Inferior parietal cortex (tissue), 1 donor: ENCODE measurements around the gene MAP4K3.
"Not testable (repeated sequence)": the region's sequence is repeated elsewhere in the genome, so short reads cannot be mapped to it uniquely, and the experiment has no call there.

Source experiments
- DNase-seq: peaks from one replicate; pipeline ENCODE4 v3.0.0-alpha.2; 2016; ENCODE audit errors: extremely low spot score

The MAP4K3 gene

GRCh38 chr2:39373181-39373802 is 63.8 kb downstream of the MAP4K3 start:
- no peak for DNase-seq

DNA sequence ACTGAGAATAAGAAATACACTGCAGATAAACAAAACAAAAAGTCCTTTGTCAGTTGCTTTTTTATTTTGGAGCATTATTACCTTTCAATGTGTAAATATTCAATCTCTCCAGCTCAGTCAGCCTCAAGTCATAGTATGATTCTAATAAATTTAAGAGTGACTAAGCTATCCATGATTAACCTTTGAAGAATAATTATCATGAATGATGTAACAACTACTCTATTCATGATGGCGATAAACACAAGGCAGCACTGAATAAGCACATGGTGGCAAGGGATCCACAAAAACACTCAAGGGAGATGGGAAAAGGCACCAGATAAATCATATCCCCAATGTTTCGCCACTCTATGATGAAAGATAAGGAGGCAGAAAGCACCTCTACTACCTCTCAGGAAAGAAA is 67.0 kb downstream of the MAP4K3 start:
- no peak for DNase-seq

DNA sequence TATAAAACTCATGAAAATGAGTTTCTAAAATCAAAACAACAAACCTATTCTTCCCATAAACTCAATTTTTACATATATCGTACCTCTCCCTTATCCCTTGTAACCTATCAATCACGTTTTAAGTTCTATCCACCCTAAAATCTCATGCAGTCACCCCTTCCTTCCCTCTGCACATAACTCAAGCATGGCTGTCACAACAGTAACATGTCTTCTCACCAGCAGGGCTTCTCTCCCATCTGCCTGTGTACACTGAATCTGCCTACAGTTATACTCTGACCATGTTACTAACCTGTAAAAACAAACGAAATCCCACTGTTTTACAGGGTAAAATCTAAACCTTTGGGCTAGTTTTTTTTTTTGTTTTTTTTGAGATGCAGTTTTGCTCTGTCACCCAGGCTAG is 68.2 kb downstream of the MAP4K3 start:
- no peak for DNase-seq

DNA sequence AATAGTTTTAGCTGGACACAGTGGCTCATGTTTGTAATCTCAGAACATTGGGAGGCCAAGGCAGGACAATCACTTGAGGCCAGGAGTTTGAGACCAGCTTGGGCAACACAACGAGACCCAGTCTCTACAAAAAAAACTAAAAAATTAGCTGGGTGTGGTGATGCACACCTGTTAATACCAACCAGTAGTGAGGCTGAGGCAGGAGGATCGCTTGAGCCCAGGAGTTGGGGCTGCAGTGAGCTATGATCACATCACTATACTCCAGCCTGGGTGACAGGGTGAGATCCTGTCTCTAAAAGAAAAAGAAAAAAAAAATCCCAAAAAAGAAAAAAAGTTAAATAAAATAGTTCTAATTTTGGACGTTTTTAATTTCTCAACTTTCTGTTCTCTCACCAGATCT is 68.7 kb downstream of the MAP4K3 start:
- no peak for DNase-seq

- DNase-seq: no peak
These were observed 74.5 kb downstream of the MAP4K3 start for GRCh38 chr2:39362595-39362994.

DNA sequence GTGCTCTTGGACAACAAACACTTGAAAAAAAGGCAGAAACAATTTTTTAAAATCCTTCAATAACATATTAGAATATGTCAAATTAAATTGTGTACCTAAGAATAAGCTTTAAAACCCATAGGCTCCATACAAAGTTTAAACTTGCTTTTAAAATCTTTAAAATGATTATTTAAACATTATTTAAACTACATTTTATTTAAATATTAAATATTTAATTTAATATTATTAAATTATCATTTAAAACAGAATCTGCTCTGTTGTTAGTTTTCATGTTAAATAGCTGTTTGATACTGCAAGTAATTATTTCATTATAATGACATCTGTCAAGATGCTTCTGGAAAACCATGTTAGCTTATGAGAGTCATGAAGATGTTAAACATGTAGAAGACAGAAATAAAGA is 75.6 kb downstream of the MAP4K3 start:
- no peak for DNase-seq

- DNase-seq: not testable (repeated sequence)
These were observed 76.7 kb downstream of the MAP4K3 start for GRCh38 chr2:39360342-39360741.

DNA sequence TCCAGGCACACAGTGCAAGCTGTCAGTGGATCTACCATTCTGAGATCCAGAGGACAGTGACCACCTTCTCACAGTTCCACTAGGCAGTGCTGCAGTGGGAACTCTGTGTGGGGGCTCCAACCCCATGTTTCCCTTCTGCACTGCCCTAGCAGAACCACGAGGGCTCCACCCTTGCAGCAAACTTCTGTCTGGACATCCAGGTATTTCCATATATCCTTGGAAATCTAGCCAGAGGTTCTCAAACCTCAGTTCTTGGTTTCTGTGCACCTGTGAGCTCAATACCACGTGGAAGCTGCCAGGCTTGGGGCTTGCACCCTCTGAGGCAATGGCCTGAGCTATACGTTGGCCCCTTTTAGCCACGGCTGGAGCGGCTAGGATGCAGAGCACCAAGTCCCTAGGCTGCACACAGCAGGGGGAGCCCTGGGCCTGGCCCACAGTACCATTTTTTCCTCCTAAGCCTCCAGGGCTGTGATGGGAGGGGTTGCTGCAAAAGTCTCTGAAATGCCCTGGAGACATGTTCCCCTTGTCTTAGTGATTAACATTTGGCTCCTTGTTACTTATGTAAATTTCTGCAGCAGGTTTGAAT is 77.5 kb downstream of the MAP4K3 start:
- no peak for DNase-seq

DNA sequence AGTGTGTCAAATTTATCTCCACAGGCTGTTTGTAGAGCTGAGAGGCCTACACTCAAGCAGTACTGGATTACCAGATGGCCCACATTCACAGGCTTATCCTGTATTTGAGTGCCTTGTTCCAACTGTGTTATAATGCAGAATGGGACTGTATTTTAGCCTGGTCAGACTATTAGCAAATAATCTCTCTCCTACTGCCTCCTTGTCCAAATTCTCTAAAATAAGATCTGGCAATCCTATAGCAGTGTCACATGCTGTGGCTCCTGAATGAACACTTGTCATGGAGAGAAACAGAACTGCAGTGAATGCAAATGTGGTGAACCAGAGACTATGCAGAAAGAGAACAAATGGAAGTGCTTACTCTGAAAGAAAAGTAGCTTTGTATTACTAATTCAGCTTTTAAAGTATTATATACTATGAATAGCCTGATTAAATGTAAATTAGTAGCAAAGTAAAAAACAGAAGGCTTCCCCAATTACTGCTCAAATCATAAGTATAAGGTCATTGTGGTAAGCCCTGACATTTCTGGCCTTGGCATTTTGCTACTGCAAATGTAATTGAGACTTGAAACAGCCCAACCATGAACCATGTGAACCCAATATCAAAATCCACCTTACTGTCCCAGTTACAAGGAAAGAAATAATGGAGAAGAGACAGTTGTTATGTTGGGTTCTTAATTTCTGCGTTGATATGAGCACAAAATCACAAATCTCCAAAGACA is 80.0 kb downstream of the MAP4K3 start:
- DNase-seq: peak; percentile 38

DNA sequence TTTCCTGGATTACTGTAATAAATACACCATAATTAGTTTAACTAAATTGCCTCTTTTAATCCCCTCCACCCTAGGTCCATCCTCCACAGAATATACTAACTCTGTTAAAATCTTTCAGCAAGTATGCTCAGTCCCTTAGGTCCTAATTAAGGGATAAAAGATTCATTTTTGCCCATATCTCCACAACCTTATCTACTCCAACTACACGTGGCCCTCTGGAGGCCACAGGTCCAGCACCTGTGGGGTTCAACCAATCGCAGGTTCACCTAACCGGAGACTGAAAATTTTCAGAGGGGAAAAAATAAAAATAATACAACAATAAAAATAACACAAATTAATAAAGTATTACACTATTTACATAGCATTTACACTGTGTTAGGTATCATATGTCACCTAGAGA is 86.4 kb downstream of the MAP4K3 start:
- DNase-seq: no peak

DNA sequence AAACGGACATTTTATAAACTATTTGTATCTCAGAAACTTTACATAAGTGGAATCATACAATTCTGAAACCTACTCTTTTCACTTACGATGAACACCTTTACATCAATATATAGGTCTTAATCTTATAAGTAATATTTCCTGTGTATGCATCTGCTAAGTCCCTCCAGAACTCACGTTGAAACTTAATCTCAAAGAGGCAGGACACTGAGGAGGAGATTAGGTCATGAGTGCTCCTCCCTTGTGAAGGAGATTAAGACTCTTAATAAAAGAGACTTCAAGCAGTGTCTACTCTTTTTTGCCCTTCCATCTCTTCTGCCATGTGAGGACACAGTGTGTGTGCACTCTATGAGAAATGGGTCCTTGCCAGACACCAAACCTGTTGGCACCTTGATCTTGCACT is 98.6 kb downstream of the MAP4K3 start:
- no peak for DNase-seq

GRCh38 chr2:39335930-39336329 is 101.2 kb downstream of the MAP4K3 start:
- no peak for DNase-seq

DNA sequence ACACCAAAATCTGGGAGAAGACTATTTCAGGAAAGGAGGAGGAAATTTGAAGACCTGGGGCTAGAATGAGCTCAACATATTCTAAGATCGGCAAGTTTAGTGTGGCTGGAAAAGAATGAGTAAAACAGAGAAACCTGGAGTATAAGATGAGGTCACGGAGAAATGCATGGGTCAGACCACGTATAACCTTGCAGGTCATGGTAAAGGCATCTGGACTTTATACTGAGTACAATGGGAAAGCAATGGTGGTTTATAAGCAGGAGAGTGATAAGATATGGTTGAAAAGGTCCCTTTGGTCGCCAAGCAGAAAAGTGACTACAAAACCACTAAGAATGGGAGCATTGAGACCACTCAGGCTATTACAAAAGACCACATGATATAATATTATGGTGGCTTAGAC is 102.1 kb downstream of the MAP4K3 start:
- DNase-seq: no peak

DNA sequence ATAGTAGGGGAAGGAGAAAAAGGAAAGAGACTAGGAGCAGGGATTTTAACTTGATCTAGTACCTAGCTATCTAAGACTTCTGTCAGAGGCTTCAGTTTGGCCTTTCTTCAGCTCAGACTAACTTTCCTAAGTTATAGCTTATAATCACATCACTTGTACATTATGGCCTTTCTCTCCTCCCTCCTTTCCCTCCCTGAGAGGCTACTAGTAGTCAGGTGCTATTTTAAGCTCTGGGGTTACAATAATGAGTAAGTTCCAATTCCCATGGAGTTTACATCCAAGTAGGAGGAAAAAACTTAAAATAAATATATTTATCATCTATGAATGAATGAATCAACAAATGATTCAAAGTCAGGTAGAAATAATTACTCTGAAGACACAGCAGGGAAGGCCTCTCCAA is 102.6 kb downstream of the MAP4K3 start:
- DNase-seq: no peak

GRCh38 chr2:39326644-39327043 is 110.4 kb downstream of the MAP4K3 start:
- DNase-seq: no peak

DNA sequence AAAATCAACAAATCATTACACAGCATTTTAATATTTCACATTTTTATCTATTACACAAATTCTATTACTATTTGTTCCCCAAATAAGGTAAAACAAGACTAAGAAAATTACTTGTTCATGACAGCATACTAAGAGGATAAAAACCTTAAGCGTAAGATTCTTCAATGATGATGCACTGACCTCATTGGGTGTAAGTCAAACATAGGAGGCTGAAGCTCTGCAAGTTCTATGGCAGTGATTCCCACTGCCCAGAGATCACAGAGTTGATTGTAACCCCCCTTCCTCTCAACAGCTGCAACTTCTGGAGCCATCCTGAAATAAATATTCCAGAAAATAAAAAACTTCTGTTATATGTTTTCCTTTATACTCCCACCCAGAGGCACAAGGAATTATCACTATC is 111.1 kb downstream of the MAP4K3 start:
- DNase-seq: no peak

DNA sequence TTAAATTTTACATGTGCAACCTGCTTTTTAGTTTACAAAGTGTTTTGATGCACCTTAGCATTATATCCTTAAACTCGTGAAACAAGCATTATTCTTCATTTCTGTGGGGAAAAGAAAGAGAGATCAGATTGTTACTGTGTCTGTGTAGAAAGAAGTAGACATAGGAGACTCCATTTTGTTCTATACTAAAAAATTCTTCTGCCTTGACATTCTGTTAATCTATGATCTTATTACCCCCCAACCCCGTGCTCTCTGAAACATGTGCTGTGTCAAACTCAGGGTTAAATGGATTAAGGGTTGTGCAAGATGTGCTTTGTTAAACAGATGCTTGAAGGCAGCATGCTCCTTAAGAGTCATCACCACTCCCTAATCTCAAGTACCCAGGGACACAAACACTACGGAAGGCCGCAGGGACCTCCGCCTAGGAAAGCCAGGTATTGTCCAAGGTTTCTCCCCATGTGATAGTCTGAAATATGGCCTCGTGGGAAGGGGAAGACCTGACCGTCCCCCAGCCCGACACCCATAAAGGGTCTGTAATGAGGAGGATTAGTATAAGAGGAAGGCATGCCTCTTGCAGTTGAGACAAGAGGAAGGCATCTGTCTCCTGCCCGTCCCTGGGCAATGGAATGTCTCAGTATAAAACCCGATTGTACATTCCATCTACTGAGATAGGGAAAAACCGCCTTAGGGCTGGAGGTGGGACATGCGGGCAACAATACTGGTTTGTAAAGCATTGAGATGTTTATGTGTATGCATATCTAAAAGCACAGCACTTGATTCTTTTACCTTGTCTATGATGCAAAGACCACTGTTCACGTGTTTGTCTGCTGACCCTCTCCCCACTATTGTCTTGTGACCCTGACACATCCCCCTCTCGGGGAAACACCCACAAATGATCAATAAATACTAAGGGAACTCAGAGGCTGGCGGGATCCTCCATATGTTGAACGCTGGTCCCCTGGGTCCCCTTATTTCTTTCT is 115.7 kb downstream of the MAP4K3 start:
- not testable (repeated sequence) for DNase-seq

GRCh38 chr2:39320162-39320561 is 116.9 kb downstream of the MAP4K3 start:
- no peak for DNase-seq

DNA sequence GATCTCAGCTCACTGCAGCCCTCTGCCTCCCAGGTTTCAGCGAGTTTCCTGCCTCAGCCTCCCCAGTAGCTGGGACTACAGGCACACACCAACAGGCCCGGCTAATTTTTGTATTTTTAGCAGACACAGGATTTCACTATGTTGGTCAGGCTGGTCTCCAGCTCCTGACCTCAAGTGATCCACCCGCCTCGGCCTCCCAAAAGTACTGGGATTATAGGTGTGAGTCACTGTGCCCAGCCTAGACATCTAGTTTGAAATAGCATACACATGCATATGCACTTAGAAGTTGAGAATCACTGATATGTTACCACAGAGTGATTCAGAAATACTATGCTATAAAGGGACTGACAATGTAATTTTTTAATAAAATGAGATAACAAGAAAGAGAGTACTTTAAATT is 123.5 kb downstream of the MAP4K3 start:
- DNase-seq: no peak

GRCh38 chr2:39311469-39311868 is 125.6 kb downstream of the MAP4K3 start:
- DNase-seq: no peak

- DNase-seq: no peak
These were observed 128.3 kb downstream of the MAP4K3 start for GRCh38 chr2:39308778-39309177.

GRCh38 chr2:39306626-39307025 is 130.5 kb downstream of the MAP4K3 start:
- no peak for DNase-seq
